Omental fat pad (tissue), 4 donors: ENCODE data around the gene ZNF474. TPM values are rescaled to one million over a fixed set of nuclear protein-coding genes. Genes with fewer than 3 reads are reported as not detected.

Source experiments
- ATAC-seq: fragments of 150-250 bp; one replicate; pipeline ENCODE4 v1.9.1; 2016; ENCODE audit warnings: mild to moderate bottlenecking, moderate library complexity; ENCODE audit not compliant: low FRiP score
- DNase-seq: peaks from one replicate; pipeline ENCODE4 v3.0.0-alpha.2; 2019; ENCODE audit warnings: low spot score
- total RNA-seq, 4 donors: library from RNA; depleted of rRNA; stranded (reverse); fragments of >200 nt; gene quantifications; one replicate each; pipeline ENCODE4 v1.1.0, GENCODE V29; 2016
- TF ChIP-seq, protein P1 (sequence below), 3 donors: fragments of 450-650 bp; IDR thresholded peaks; one replicate each; pipeline ENCODE4 v1.5.1; 2016 to 2017; ENCODE audit warnings: antibody characterized with exemption in 3 of 3, mild to moderate bottlenecking in 3 of 3, moderate library complexity in 2 of 3

The ZNF474 gene
- total RNA-seq, result 1 to 10 TPM in 1 of 4 donors, under 1 TPM in 1, not detected in 2; 0.24 to 2.1 TPM

DNA sequence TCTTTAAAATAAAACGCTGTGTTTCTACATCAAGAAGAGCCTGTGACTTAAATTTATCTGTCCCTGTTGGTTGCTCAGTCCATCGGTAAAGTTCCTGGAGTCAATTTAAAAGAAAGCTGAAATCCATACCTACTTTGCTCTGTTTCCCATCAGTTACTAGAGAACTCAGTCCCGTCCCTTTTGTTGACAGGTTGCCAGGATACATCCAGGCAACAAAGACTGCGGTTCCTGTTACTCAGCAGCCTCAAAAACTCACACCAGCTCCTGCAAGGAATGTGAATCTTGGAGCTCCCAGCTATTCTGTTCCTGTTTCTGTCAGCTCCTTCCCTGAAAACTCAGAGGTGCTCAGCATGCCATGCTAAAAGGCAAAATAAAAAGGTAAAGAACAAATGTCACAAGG, at the start of gene ZNF474:
ZNF474 (plus strand) TSS at position 241 of the 400 bp plus-strand sequence. CDS start 22,445 bp downstream, outside the sequence.
- no peak for ATAC-seq
- TF ChIP-seq, protein P1, sequence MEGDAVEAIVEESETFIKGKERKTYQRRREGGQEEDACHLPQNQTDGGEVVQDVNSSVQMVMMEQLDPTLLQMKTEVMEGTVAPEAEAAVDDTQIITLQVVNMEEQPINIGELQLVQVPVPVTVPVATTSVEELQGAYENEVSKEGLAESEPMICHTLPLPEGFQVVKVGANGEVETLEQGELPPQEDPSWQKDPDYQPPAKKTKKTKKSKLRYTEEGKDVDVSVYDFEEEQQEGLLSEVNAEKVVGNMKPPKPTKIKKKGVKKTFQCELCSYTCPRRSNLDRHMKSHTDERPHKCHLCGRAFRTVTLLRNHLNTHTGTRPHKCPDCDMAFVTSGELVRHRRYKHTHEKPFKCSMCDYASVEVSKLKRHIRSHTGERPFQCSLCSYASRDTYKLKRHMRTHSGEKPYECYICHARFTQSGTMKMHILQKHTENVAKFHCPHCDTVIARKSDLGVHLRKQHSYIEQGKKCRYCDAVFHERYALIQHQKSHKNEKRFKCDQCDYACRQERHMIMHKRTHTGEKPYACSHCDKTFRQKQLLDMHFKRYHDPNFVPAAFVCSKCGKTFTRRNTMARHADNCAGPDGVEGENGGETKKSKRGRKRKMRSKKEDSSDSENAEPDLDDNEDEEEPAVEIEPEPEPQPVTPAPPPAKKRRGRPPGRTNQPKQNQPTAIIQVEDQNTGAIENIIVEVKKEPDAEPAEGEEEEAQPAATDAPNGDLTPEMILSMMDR (IDR thresholded peaks at IDR 0.05), result no peak
- no peak for DNase-seq

DNA sequence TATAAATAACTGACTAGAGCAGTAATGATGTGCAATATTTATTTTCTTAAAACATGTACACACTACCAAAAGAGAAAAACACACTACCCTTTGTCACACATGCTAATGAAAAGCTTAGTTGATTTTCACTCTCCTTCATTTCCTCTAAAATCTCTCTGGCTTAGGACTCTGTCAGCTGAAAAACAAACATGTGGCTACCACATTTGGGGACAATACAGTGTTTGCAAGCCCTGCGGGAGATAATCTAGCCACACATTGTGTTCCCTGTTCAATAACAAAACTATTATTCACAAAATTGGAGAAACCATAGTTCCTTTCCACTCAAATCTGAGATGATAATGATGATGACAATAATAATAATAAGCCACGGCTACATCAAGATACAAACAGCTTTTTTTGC, 47.8 kb upstream of the ZNF474 start:
- TF ChIP-seq, protein P1 (IDR thresholded peaks at IDR 0.05), result no peak
- ATAC-seq (no peak), DNase-seq (no peak)

DNA sequence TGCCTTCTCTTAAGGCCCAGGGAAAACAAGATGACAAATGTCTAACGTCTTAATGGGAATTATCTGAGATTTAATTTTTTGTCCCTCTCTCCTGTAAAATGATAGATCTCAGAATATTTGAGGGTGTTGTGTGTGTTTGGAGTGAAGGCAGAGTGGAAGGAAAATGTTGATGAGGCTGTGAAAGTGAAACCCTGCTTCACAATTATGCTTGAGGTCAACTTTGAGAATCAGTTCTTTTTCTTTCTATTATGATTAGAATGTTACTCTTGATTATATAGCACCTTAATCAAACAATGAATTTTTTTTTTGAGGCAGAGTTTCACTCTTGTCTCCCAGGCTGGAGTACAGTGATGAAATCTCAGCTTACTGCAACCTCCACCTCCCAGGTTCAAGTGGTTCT, 45.8 kb upstream of the ZNF474 start:
- TF ChIP-seq, protein P1 (IDR thresholded peaks at IDR 0.05), result no peak
- ATAC-seq (no peak), DNase-seq (no peak)

DNA sequence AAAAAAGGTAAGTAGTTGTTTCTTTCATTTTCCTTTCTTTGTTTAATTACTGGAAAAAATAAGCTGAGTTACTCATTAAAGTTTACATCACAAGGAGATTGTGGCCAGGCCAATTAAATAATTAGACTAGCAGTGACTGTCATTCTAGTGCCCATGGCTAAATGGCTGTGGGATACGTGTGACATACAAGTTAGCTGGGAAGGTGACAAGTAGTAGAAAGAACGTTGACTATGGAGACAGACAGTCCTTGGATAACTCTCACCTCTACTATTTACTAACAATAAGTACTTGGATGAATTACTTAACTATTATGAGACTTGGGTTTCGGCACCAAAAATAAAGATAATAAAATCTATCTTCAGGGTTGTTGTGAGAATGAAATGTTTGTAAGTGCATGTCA, 44.3 kb upstream of the ZNF474 start:
- TF ChIP-seq, protein P1 (IDR thresholded peaks at IDR 0.05), result no peak

DNA sequence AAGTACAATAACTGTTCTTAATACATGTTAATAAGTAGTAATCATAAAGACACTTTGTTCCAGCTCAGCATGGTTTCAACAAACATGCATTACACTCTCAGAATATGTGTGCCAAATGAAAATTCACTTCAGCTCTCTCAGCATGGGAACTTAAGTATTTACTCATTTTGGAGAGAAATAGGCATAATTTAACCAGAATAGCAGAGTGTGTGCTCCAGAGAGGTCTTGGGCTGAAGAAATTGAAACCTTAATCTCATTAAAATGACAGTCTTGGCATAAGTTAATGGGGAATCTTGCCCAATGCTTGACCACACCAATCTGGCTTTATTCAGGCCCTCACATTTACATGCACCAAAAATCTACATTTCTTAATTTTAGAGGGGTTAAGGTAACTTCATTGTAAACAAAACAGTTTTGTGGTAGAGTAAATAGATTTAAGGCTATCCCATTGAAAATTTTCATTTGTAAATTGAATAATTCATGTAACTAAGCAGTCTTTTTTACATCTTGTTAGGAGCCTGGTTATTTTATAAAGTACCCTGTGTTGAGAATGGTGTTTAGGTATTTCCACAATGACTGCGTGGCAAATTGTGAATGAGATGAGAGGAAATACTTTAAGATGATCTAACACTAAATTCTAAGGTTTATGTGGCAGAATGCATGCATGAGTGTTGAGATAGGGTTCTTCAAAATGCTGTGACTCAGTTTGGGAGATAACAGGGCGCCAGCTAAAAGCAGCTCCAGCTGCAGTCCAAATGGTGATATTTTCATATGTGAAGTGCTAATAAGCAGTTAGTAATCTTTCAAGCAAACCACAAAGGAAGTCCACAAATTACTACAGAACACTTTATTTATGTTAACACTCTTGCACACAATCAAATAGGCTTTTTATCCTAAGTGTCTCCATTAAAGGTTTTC, 40.0 kb upstream of the ZNF474 start:
- TF ChIP-seq, protein P1 (IDR thresholded peaks at IDR 0.05), result no peak
- ATAC-seq (peak; percentile 72), DNase-seq (no peak)

More for the DNA sequence above, 44.3 kb upstream of the ZNF474 start:
- DNase-seq (no peak), ATAC-seq (no peak)

DNA sequence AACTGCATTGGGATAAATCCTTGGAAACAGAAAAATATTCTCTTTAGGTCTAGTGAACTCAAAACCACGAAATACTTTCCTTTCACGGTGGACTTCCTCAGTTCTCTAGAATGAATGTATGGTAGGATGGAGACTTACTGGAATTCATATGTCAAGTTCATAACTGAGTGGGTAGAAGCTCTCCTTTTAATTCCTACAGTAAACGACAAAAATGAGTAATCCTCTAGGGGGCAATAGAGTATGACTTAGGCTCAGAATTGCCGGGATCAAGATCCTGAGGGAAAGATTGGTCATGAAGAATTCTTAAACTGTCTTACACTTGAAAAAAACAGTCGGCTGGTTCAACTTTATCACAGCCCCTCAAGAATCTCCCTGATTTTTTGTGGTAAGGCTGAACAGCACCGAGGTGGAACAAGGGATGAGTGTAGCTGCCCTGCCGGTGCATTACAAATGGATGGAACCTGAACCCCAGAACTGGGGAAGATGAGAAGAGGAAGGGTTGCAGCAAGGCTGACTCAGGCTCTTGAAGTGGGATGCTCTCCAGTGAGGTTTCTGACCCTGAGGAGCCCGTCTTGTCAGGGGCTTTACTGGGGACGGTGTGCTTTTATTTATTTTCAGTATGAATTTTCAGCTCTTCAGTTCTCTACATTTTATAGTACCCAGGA, 37.3 kb upstream of the ZNF474 start:
- no peak for DNase-seq

More for the DNA sequence above, 37.3 kb upstream of the ZNF474 start:
- peak; percentile 38 for ATAC-seq
- TF ChIP-seq, protein P1 (IDR thresholded peaks at IDR 0.05), result no peak
